ENCODE data around the gene LTBR.

Gene LTBR

GRCh38 chr12:6386491-6386890 lies 2.5 kb downstream of the LTBR start:
- Histone ChIP-seq H3K4me1 (ENCODE audit: control insufficient read depth, insufficient read depth, low read length) (no peaks in the 10 kb centered on the region), H3K27ac (ENCODE audit: extremely low read depth, low read depth, low read length) (no peak overlapping the region), H3K9me3 (ENCODE audit: control insufficient read depth, insufficient read depth, low read depth, low read length) (no peaks in the 10 kb centered on the region), H3K4me3 (ENCODE audit: low read depth, low read length) (no peak overlapping the region), H3K36me3 (ENCODE audit: control insufficient read depth in 2 of 2, insufficient read depth in 1 of 2, low read length in 2 of 2) (no peaks in the 10 kb centered on the region)
- POLR2A ChIA-PET: interaction anchor here (0.7 kb wide), 1 partner anchor 187 kb away, joined by 3 read pairs; no protein-coding TSS in a partner anchor
- no peak for TF ChIP-seq GLIS1 (tag by site-specific recombination; IDR thresholded peaks at IDR 0.05)
- peak; percentile 58 for TF ChIP-seq ZSCAN4 (tag by site-specific recombination; IDR thresholded peaks at IDR 0.05)
- CTCF ChIA-PET: no interaction called here

GRCh38 chr12:6387541-6387940 lies 3.6 kb downstream of the LTBR start:
- Histone ChIP-seq H3K27ac (ENCODE audit: extremely low read depth, low read depth, low read length) (no peak overlapping the region), H3K4me3 (ENCODE audit: low read depth, low read length) (no peak overlapping the region), H3K4me1 (ENCODE audit: control insufficient read depth, insufficient read depth, low read length) (no peaks in the 10 kb centered on the region), H3K36me3 (ENCODE audit: control insufficient read depth in 2 of 2, insufficient read depth in 1 of 2, low read length in 2 of 2) (no peaks in the 10 kb centered on the region), H3K9me3 (ENCODE audit: control insufficient read depth, insufficient read depth, low read depth, low read length) (no peaks in the 10 kb centered on the region)
- ChIA-PET POLR2A (no interaction called here), CTCF (interaction anchor here (0.6 to 0.7 kb wide), 3 partner anchors 10 to 71 kb away, joined by 3 to 4 read pairs (median 3); no protein-coding TSS in a partner anchor)
- TF ChIP-seq SCRT1 (tag by site-specific recombination; IDR thresholded peaks at IDR 0.05; ENCODE audit: borderline replicate concordance) (no peak), ZNF266 (tag by site-specific recombination; IDR thresholded peaks at IDR 0.05; ENCODE audit: low read depth) (no peak), ZNF701 (tag by site-specific recombination; IDR thresholded peaks at IDR 0.05) (no peak), ZNF580 (tag by site-specific recombination; IDR thresholded peaks at IDR 0.05) (no peak), ZNF148 (tag by site-specific recombination; IDR thresholded peaks at IDR 0.05; ENCODE audit: borderline replicate concordance) (no peak), KLF7 (tag by site-specific recombination; IDR thresholded peaks at IDR 0.05; ENCODE audit: borderline replicate concordance) (no peak), PRDM2 (tag by site-specific recombination; IDR thresholded peaks at IDR 0.05; ENCODE audit: borderline replicate concordance) (no peak), ZNF843 (tag by site-specific recombination; IDR thresholded peaks at IDR 0.05) (no peak), HOXC10 (CRISPR knock-in tag; IDR thresholded peaks at IDR 0.05) (no peak), ZNF404 (tag by site-specific recombination; IDR thresholded peaks at IDR 0.05) (no peak), AEBP2 (tag by site-specific recombination; IDR thresholded peaks at IDR 0.05; ENCODE audit: borderline replicate concordance) (no peak), GLIS1 (tag by site-specific recombination; IDR thresholded peaks at IDR 0.05) (no peak), ZNF138 (tag by site-specific recombination; IDR thresholded peaks at IDR 0.05; ENCODE audit: borderline replicate concordance) (no peak), ZBTB11 (tag by site-specific recombination; conservative IDR thresholded peaks at IDR 0.05; ENCODE audit: low read depth) (no peak)
